NCI-H2196 treated with DMSO at 0.1 percent for 48 hours (cell line): ENCODE data around the gene GPR75.

Source experiments
- DNase-seq: peaks from one replicate; lab custom pipeline; 2025; ENCODE audit not compliant: unreplicated experiment; lab: John Stamatoyannopoulos, UW

Gene GPR75

DNA sequence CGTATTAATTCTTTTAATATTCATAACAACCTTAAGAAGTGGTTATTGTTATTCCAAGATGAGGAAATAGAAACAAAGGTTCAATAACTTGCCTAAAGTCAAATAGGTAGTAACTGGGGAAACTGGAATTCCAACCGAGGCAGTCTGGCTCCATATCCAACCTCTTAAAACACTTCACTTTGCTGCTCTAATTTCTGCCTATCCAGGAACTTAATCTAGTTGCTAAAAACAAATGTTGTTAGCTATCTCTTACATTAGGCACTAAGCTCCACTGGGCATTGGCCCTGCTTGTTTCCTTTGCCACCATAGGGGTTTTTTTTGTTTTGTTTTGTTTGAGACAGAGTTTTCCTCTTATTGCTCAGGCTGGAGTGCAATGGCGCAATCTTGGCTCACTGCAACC is 48.2 kb downstream of the GPR75 start:
- no peak for DNase-seq
